ENCODE measurements around the gene INO80E.
"Not testable (repeated sequence)": the region's sequence is repeated elsewhere in the genome, so short reads cannot be mapped to it uniquely, and the experiment has no call there.

The INO80E gene

DNA sequence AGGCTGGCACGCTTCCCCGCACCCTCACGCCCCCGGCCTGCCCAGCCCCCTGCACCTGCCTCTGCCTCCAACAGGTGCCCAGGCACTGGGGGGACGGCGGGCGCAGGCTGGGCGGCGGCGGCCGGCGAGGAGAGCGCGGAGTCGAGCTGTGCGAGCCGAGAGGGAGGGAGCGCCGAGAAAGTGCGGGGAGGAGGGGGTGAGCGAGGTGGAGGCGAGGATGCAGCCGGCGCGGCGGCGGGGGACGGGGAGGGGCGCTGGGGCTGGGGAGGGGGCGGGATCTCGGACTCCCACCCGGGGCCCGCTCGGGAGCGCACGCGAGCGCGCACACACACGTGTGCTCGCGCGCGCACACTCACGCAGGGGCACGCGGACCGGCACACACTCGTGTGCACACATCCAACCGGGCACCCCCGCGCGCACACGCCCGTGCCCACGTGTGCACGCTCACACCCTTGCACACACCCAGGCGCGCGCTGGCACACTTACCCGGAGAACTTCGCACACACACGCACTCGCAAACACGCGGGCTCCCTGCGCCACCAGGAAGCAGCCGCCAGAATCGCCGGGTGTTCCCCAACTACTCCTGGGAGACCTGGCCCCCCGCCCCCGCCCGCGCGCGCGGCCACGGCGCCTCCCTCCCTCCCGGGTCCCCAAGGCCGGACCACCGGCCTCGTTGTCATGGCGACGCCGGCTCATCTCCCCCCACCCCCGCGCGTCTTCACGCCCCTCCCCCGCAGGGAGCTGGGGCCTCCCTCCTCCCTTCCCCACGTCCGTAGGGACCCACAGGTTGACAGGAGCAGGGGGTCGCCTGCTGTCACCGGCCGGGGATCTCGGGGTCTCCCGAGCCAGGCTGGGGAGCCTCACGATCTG is 15.0 kb downstream of the INO80E start, which contains the start of gene DOC2A:
Gene DOC2A (minus strand): TSS at position 184 of the 870 bp plus-strand sequence. CDS start 805 bp downstream, outside the sequence.
- DNase-seq: peak; percentile 26

DNA sequence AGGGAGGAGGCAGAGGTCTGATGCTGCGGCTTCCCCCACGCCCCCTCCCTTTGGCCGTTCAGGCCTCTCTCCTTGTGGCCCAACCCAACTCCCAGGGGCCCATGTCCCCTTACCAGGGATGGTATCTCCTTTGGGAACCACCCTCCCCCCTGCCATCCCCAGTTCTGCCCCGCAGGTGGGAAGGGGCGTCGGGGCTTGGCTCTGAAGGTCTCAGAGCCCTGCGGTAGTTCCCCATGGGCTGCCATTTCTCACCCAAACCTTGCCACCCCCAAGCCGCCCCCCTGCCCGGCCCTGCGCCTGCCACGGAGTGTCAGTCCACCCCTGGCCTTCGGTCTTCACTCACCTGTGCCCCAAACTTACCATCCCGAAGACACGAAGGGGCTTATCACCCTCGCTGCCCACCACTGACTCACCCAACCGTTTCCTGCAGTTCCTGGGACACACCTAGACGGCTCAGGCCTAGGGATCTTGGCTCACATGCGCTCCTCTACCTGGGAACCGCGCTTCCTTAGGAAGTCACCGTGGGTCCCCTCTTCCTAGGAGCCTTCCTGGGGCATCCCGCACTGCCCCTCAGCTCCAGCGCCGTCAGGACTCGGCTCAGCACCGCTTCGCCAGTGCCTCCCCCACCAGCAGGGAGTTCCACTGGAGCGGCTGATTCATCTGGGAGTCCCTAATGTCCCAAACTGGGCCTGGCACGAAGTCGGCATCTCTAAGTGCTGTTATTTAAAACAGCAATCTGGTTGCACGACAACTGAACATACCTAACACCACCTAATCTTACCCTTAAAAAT is 15.9 kb downstream of the INO80E start:
- DNase-seq: no peak

- DNase-seq: not testable (repeated sequence)
These were observed 16.6 kb downstream of the INO80E start for GRCh38 chr16:30012598-30012997.

DNA sequence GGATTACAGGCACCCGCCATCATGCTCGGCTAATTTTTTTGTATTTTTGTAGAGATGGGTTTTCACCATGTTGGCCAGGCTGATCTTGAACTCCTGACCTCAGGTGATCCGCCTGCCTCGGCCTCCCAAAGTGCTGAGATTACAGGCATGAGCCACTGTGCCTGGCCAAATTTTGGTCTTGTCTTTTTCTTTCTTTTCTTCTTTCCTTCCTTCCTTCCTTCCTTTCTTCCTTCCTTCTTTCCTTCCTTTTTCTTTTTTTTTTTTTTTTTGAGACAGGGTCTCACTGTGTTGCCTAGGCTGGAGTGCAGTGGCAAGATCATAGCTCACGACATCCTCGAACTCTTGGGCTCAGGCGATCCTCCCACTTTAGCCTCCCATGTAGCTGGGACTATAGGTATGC is 19.4 kb downstream of the INO80E start:
- DNase-seq: not testable (repeated sequence)

DNA sequence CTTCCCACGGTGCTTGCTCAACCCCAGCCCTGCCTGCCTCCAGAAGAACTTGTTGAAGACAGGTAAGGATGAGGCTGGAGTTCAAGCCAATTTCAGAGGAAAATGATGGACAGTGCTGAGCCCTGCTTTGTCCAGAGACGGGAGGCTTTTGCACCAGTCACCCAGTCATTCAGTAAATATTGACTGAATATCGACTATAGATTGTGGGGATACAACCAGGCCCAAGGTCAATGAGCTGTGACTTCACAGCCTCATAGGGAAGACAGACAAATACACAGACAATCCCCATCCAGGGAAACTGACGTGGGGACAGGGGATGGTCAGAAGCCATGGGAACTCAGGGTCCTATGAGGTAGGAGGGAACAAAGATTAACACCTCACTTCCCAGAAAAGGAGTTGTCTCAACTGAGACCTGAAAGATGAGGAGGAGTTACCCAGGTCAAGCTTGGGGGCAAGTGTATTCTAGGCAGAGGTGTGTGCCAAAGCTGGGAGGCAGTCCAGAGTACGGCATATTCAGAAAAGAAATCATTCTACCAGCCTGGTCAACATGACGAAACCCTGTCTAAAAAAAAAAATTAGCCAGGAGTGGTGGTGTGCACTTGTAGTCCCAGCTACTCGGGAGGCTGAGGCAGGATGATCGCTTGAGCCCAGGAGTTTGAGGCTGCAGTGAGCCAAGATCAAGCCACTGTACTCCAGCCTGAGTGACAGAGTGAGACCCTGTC is 20.7 kb downstream of the INO80E start:
- no peak for DNase-seq

GRCh38 chr16:30017277-30017656 is 21.2 kb downstream of the INO80E start:
- DNase-seq: no peak

DNA sequence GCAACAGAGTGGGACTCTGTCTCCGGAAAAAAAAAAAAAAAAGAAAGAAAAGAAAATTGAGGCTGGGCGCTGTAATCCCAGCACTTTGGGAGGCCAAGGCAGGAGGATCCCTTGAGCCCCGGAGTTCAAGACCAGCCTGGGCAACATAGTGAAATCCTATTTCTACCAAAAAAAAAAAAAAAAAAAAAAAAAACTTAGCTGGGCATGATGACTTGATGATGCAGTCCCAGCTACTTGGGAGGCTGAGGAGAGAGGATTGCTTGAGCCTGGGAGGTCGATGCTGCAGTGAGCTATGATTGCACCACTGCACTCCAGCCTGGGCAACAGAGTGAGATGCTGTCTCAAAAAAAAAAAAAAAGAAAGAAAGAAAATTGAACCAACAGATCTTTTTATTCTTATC is 21.9 kb downstream of the INO80E start:
- DNase-seq: not testable (repeated sequence)

- DNase-seq: no peak
These were observed 22.7 kb downstream of the INO80E start for GRCh38 chr16:30018731-30019158.

DNA sequence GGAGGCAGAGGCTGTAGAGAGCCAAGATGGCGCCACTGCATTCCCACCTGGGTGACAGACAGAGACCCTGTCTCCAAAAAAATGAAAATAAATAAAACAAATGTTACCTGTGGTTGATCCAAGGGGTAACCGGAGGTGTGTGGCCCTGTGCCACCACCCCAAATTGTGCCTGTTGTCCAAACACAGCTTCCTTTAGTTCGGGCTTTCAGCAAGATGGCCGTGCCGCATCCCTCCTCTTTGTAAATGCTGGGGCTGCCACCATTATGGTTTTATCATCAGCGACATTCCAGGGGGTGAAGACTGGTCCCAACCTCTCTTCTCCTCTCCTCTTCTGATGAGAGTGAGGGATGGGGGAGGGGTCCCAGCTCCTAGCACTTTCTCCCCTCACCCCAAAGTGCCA is 26.8 kb downstream of the INO80E start, which contains the start of gene C16orf92:
Gene C16orf92 (plus strand): TSS at position 312 of the 400 bp plus-strand sequence. CDS start 143 bp downstream, outside the sequence.
- DNase-seq: no peak

- no peak for DNase-seq
These were observed 27.5 kb downstream of the INO80E start for GRCh38 chr16:30023586-30023985.

DNA sequence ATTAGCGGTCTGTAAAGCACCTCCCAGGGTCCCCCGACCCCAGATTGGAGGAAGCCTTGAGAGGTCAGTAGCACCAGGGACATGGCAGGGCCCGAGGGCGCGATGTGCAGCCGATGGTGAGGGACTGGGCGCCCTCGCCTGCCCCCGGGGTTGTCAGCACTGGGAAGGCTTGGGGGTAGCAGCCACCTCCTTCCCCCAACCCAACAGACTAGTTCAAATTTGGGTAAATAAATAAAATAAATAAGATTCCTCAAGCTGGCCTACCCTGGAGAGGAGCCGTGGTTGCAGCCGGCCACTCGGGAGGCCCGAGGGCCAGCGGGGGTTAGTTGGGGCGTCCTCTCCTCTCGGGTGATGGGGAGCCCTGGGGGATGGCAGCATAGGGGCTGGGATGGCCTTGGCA is 28.4 kb downstream of the INO80E start:
- no peak for DNase-seq

- no peak for DNase-seq
These were observed 29.1 kb downstream of the INO80E start for GRCh38 chr16:30025156-30025555.

DNA sequence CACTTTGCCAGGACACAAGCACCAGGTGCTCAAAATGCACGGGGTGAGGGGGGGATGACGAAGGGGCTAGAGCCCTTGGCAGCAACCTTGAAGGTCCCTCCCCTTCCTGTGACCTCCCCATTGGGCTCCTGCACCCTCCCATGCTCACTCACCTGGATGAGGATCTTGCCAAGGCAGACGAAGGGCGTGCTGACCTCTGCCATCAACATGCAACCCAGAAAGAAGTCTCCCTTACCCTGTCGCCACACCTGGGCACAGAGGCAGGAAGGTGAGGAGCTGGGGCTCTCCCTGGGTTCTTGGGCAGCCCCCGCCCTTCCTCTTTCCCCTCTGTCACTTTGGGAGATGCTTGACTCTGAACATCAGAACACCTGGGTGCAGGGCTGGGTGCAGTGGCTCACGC is 29.5 kb downstream of the INO80E start:
- no peak for DNase-seq

GRCh38 chr16:30026449-30026848 is 30.4 kb downstream of the INO80E start:
- DNase-seq: no peak

DNA sequence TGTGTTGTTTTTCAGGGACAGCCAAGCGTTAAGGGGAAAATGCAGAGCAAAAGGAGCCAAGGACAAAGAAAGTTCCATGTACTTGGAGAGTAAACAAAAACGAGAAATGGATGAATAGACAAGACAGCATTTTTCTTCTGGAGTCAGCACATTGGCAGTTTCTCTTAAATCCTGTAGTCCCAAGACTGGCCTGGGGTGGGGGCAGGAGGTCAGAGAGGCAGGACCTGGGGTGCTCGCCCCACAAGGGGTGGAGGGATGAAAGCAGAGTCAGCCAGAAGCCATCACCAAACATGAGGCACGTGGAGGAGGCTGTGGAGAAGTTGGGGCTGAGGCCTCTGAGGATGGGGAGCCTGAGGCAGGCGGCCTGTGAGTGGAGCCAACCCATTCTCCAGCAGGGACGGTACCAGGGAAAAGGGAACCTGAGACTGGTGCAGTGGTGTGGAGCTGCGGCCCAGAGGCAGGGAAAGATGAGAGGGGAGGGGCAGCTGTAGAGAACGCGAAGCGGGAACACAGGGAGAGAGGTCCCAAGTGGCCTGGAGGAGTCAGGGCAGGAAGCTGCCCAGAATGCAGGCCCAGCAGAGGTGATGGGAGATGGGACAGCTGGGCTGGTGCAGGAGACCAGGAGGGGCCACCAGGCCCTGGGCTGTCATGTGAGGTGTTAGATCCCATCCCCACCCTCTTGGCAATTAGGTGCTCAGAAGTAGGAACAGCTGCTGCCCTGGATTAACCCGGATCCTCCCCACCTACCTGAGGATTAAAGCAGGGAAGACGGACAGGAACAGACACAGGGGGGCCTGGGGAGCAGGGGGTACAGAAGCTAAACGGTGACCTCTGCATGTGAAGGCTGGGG is 31.8 kb downstream of the INO80E start:
- no peak for DNase-seq

GRCh38 chr16:30028438-30029076 is 32.5 kb downstream of the INO80E start:
- DNase-seq: no peak

GRCh38 chr16:30030011-30030685 is 34.1 kb downstream of the INO80E start:
- DNase-seq: no peak

- DNase-seq: no peak
These were observed 34.9 kb downstream of the INO80E start, which contains the start of gene TLCD3B for GRCh38 chr16:30030841-30031413. TLCD3B (minus strand) TSS chr16:30031271; CDS start chr16:30030527, 744 bp downstream.

DNA sequence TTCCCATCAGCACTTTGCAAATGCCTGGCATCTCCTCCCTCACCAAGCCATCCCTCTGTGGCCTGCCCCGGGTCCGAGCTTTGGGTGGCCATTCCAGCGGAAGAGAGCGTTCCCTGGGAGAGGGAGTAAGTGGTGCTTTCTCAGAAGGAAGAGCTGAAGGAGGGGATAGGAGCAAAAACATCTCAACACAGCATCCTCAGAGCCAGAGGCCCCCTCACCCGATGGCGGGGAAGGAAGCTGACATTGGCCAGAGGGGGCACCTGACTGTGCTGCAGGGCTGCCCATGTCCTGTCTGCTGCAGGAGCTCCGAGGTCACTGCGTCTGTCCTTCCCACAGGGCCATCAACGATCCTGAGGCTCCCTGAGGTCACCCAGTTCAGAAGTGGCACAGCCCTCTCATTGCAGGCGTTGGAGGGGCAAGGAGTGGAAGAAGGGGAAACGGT is 35.5 kb downstream of the INO80E start:
- DNase-seq: no peak

GRCh38 chr16:30032083-30032819 is 36.2 kb downstream of the INO80E start:
- DNase-seq: peak; percentile 71
